AML-193 (cell line): ENCODE measurements around the gene ARL9.

Source experiments
- DNase-seq, 2 experiments: peaks; one replicate each; lab custom pipeline; 2025; lab: John Stamatoyannopoulos, UW

Gene ARL9

DNA sequence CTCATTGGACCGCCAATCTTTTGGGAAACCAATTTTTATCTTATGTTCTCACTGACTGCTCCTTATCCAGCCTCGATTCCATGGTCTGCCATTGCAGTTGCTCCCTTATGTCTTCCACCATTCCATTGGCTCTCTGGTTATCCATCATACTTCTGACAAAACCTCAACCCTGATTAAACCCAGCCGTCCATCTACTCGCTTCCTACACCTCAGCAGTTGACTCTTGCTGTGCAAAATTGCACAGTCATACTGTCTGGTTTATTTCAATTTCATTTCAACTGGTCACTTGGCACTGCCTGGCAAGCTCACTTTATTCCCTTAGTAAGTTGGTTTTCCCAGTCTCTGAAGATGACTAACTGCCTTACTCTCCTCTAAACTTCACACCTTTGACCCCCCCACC is 26.2 kb downstream of the ARL9 start:
- no peak for DNase-seq

DNA sequence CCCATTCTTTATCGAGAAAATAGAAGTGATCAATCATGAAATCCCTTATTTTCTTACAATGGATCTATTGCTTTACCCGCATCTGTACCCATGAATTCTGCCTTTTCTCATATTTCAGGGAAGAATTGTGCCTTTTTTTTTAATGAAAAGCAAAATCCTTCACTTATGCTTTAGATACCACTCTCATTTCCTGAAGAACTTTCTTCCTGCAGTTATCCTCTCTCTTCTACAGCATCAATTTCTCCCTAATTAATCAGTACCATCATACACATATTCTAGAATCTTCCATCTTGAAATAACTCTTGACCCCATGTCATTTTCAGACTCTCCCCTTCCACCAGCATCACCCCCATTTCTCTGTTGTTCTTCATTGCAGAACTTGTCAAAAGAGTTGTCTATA is 26.6 kb downstream of the ARL9 start:
- no peak for DNase-seq

DNA sequence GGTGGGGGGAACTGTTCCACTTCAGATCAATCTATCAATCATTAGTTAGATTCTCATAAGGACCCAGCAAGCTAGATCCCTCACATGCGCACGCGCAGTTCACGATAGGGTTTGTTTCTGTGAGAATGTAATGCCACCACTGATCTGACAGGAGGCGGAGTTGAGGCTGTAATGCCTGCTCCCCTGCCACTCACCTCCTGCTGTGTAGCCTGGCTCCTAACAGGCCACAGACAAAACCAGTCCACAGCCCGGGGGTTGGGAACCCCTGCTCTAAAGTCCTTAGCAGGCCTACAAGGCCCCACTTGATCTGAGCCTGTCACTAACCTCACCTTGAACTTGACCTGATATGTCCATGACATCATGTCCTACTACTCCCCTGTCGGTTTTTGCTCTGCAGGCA is 30.3 kb downstream of the ARL9 start:
- DNase-seq: no peak

DNA sequence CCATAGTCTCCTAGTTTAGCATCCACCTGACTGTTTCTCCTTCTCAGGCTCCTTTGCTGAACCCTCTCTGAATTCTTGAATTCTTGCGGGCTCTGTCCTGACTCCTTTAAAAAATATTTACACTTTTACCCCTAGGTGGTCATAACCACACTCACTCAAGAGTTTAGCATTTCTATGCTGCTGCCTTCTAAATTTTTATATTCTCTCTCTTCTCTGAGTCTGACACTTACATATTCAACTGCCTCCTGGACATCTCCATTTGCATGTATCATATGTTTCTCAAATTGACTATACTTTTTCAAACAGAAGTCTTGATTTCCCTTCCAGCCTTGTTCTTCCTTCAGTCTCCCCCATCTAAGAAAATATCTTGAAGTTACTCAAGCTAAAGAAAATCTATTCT is 31.6 kb downstream of the ARL9 start:
- no peak for DNase-seq

DNA sequence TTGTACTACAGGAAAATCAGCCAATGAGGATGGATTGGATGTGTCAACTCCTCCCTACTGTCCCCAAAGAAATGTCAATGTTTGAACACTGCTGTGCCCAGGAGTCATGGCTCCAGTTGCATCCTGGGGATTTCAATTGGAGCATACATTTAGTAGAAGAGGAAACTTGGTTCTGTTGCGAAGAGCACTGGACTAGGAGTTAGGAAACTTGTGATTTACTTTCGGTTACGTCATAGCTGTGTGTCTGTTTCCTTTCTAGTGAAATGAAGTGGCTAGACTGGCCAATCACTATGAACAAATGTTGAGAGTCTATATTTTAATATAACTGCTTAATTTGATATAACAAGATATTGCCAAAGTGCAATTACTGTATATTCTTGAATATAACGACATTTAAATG is 35.2 kb downstream of the ARL9 start:
- no peak for DNase-seq

DNA sequence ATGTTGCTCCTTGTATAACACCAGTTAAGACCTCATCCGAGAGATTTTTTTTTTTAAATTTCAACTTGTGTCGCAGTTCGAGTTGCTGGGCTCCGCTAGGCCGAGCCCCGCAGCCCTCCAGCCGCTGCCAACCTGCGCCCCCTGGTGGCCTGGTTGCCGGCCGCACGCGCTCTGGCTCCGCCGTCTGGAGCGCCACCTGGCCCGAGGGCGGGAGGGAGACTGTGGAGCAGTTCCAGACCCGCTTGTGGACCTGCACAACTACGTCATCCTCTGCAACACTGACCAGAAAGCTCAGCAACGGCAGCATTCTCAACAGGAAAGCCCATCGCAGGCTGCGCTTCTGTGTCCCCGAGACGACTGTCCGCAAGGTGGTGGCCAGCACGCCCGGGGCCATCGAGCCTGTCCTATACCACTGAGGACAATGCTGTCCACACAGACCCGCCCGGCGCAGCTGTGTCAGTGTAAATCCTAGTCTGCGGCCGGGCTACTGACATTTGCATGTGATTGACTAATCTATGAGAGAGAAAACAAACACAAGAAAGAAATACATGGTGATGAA is 39.1 kb downstream of the ARL9 start:
- DNase-seq: peak; percentile 38 to 47

DNA sequence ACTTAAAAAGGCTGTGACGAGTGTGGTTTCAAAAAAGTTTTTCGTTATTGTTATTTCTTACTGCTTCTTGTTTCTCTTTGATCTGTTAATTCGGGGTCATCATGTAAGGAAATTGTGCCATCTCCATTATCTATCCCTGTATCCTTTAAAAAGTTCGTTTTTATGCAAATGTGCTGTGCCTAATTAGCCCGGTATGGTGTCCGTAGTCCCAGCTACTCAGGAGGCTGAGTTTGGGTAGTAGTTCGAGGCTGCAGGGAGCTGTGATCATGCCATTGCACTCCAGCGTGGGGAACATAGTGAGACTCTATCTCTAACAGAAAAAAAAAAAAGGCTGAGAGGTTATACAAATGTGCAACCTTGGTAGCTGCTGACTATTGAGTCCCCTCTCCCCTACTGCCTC is 45.1 kb downstream of the ARL9 start:
- no peak for DNase-seq

DNA sequence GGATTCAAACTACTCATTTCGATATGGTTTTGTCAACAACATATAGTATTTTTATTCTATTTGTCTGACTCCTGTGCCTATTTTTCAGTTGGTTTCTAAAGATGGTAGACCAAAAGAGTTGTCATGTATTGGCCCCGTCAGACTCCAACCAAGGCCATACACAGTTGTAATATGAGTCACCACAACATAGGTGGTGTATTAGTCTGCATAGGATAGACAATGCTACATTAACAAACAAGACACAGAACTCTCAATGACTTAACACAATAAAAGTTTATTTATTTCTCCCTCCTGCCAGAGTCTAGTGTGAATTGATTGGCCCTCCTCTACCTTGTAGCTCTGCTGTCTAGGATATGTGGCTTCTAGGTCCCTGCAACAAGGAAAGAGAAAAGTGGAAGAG is 45.9 kb downstream of the ARL9 start:
- DNase-seq: no peak

DNA sequence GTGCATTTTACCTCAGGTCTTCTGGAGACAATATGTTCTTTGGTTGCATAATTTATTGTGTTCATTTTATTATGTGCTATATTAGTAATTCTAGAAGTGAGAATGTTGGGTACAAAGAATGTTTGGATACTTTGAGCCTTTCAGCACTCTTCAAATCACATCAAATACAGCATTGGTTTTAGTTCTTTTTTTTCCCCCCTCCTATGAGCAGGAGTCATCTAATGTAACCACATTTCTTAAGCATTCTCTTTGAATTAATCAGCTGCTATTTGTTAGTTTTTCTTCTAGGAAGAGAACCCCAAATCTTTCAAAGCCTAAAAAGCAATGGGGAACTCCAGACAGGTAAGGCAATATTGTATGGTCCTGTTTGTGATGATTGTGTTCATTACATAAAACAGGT is 46.7 kb downstream of the ARL9 start:
- DNase-seq: no peak

DNA sequence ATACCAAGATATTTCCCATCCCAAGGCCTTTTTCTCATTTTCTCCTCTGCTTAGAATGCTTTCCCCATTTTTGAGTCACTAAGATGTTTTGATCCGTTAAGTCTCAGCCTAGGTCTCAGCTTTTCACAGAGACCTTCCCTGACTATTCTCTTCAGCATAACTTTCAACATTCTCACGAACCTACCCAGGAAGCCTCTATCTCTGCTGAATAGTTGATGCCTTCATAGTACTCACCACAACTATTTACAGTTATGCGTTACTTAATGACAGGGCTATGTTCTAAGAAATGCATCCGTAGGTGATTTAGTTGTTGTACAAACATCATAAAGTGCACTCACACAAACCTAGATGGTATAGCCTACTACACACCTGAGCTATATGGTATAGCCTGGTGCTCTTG is 64.5 kb downstream of the ARL9 start:
- DNase-seq: no peak
